Stimulated activated CD8-positive, alpha-beta memory T cell treated with anti-CD3 and anti-CD28 coated beads, Interleukin-15, amount 100 ng/mL, for 48 hours (primary cell): ENCODE data around the gene ODR4.
A peak's percentile ranks its signal among the peaks of the same experiment; 100 is the strongest.
"Not testable (repeated sequence)": the region's sequence is repeated elsewhere in the genome, so short reads cannot be mapped to it uniquely, and the experiment has no call there.

ENCODE experiments used
- DNase-seq, 2 donors: peaks; one replicate each; pipeline ENCODE4 v3.0.0-alpha.2; 2020; ENCODE audit warnings: low read depth in 2 of 2

The ODR4 gene

DNA sequence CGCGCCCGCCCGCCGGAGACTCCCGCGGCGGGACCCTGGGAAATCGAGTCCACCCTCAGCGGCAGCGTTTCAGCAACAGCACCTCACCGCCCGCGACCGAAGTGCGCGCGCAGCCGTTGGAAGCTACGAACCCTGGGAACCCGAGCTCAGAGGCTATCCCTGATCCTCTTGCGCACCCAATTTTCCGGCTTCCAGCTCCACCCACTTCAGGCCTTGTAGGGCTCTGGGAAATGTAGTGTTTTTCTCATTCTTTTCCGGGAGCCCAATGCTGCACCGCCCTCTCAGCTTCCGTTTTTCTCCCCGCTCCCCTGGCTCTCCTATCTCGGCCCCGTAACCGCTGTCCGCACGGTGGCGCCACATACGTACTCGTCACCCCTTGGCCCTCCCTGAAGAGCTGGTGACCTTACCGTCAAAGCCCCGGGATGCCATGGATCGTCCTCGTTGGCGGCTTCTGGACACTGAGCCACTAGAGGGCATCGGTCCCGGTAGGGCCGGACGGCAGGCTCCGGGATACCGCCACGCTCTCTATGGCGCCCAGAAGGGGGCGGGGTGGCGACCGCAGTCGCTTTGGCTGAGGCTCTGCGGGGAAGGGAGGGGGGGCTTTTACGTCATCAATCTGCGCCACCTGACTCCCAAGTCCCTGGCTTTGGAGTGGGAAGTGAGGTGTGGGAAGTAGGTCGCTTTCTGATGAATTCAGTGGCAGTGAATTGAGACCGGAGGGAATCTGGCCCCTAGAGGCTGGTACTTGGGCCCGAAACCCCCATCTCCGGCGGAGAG, at the start of gene ODR4, which contains the start of gene TPR:
Gene ODR4, plus strand, starts transcription at position 687 of the 777 bp plus-strand sequence. CDS start 3,948 bp downstream, outside the sequence.
Gene TPR, minus strand, starts transcription at position 102 of the 777 bp plus-strand sequence. CDS start 225 bp downstream, outside the sequence.
- peak; percentile 93 to 94 for DNase-seq

DNA sequence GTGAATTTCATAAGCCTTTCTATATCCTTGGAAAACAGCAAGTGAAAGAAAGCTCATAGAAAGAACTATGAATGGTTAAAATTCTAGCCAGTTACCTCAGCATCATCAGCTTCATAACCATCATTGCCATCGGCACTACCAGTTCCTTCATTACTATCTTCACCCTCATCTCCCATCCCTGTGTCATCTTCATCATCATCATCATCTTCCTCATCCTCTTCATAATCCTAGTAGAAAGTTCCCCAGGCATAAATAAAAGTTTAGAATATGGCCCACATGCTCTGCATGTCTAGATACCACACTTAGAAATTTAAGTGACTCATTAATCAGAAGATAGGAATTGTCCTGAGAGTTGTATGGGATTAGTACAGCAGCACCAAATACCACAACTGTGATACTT, 49.6 kb upstream of the ODR4 start:
- no peak for DNase-seq

DNA sequence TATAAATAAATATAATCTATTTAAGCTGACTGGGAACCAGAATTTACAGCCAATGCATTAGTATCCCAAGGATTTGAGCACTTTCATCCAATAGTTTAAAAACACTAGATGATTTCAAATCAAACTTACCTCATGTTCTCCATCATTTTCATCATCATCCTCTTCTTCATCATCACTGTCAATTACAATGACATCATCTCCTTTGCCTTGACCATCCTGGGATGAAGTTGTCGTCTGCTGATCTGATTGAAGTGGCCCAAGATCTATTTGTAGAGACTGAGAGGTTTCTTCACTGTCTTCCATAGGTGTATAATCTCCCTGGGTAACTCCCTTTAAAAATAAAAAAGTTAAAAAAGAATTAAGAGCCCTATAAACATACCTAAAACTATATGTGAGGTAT, 48.3 kb upstream of the ODR4 start:
- DNase-seq = no peak

DNA sequence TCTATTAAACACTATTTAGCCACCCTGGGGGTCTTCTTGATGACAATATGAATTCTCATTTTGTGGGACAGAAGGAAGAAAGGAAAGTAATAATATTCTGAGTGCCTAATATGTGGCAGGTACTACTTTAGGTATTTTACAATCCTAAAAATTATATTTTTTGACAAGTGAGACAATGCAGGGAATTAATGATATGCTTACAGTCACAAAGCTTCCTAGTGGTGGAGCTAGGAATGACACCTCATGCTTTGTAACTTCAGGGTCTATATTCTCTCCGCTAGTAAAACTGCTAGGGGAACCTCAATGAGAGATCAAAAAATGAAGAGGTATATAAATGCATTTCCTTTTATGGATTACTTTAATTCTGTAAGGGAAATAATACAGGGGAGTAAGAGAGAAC, 44.9 kb upstream of the ODR4 start:
- no peak for DNase-seq

DNA sequence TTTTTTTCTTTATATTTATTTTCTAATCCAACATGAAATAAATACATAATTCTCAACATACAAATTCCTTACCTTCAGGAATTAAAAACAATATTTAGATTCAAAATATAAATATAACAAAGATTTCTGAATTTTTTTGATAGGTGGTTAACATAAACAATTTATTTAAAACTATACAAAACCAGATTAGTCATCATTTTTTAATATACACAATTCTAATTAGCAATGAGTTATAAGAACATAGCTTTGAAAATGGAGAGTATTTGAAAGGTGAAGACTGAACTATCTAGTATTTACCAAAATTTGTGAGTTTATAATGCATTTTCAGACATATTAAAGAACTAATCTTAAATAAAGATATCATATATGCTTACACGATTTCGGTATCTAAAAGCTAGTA, 38.1 kb upstream of the ODR4 start:
- DNase-seq = no peak

DNA sequence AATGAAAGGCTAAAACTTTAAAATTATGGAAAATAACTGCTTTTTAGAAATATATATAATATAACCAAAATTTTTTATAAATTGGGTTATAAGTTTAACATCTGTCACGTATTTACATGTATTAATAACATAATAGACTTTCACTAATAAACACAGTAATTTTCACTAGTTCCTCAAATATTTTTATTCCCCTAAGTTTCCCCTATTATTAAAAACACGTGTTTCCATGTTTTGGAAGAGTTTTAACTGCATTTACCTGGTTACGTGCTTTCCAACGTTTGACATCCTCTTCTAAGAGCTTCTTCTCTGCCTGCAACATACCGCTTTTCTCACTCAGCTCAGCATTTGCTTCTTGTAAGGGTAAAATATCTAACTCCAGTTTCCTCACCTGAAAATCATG, 34.9 kb upstream of the ODR4 start:
- no peak for DNase-seq

DNA sequence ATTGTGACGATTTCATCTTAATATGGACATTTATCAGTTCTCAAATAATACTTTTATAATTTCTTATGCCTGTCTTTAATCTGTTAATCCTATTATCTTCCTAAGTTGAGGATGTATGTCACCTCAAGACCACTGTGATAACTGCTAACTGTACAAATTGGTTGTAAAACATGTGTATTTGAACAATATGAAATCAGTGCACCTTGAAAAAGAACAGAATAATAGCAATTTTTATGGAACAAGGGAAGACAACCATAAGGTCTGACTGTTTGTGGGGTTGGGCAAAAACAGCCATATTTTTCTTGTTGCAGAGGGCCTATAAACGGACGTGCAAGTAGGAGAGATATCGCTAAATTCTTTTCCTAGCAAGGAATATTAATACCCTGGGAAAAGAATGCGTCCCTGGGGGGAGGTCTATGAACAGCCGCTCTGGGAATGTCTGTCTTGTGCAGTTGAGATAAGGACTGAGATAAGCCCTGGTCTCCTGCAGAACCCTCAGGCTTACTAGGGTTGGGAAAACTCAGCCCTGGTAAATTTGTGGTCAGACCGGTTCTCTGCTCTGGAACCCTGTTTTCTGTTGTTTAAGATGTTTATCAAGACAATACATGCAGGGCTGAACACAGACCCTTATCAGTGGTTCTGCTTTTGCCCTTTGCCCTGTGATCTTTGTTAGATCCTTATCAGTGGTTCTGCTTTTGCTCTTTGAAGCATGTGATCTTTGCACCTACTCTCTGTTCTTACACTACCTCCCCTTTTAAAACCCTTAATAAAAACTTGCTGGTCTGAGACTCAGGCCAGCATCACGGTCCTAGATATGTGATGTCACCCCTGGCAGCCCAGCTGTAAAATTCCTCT, 27.6 kb upstream of the ODR4 start:
- DNase-seq = not testable (repeated sequence)

DNA sequence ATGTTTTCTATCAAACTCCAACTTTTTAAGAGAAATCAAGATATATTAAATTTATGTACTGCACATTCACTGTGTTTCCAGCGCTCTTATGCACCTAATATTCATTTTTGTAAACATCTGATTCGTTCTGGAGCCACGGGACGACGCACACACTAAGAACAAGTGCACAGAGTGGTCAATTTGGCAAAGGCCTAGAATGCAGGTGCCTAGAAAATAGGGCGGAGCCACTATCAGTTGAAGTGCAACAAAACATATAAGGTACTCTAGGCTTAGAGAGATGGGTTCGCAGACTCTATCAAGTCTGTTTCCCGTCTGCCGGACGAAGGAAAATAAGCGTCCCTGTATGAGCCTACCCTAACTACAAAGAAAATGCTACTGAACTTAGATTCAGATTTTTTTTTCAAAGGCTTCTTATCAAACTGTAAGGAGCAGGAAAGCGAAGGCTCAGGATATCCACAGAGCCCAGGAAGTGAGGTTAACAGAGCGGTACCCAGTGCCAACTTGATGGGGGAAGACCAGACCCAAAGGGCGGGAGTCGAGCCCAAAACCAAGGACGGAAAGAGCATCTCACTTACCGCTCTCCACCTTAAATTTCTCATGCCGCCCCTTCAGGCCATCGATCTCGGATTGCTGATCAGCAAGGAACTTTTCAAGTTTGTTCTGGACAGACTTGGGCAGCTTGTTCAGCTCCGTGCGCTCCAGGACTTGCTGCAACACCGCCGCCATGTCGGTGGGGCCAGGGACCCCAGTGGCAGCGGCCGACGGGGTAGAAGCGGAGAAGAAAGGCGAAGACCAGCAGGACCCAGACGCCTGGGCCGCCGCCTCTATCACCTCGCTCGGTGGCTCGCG, 1.1 kb upstream of the ODR4 start:
- peak in 1 of 2 donors; percentile 4 for DNase-seq

DNA sequence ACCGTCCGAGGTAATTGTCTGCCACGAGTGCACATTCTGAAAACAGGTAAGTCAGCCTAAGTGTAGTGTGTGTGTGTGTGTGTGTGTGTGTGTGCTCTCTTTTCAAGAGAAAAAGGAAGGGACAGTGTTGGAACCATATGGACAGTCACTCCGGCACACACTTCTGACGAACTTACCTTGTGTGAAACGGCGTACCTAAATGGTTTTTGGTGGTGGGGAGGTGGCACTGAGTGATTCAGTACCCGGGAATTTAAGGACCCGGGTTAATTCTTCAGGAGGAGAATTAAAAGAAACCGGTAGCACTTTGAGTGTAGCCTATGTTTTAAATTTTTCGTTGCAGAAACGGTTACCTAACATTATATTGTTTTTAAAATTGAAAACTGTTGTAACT, 286 bp downstream of the ODR4 start:
- no peak for DNase-seq

DNA sequence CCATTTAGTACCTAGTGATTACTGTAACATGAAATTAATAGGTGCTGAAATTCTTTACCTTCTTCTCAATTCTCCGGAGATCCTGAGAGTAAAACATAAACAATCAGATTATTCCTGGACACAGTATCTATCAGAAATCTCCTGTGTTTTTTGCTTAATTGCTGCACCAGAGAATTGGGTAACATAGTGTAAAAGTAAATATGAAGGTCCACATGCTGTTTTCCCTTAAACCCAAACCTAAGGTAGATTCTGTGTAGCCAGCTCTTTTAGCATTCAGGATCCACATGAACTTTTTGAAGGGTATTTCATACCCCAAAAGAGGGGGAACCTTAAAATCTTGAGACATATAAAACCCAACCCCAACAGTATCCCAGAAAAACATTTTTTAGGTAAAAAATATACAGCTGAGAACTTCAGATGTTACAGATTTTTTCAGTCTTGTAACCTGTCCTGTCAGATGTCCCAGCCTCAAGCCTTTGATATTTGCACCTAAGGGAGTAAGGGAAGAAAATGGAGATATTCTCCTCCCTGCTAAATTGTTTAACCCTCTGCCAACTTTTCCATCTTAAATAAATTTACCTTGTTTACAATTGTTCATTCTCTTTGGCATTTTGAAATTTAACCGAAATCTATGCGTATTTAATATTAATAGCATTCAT, 11.2 kb downstream of the ODR4 start:
- DNase-seq = no peak

DNA sequence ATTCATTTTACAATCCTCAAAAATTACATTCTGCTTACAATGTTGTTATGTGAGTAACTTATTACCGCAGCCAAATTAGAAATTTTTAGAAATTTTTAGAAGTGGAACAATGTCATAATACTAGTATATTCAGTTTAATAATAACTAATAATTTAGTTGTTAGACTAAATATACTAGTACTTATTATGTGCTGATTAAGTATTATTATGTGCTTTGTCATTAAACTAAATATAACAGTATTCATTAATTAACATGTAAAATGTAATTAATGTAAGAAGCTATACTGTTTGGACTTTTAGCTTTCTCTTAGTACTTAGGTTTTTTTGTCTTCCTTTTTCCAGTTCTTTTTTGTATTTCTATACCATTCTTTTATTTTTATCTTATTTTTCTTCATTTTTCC, 15.3 kb downstream of the ODR4 start:
- DNase-seq = no peak

DNA sequence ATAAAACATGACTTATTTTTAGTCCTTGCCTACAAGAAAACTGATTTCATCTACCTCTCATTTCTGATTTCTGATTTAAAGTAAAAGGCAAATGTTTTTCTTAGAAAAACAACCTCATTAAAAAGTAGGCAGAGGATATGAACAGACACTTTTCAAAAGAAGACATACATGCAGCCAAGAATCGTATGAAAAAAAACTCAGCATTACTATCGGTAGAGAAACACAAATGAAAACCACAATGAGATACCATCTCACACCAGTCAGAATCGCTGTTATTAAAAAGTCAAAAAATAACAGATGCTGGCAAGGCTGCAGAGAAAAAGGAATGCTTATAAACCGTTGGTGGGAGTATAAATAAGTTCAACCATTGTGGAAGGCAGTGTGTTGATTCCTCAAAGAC, 16.2 kb downstream of the ODR4 start:
- DNase-seq = no peak

DNA sequence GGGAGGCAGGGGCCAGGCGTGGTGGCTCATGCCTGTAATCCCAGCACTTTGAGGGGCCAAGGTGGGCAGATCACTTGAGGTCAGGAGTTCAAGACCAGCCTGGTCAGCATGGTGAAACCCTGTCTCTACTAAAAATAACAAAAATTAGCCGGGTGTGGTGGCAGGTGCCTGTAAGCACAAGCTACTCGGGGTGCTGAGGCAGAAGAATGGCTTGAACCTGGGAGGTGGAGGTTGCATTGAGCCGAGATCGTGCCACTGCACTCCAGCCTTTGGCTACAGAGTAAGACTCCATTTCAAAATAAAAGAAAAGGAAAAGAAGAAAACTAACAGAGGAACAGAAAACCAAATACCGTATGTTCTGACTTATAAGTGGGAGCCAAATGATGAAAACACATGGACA, 17.1 kb downstream of the ODR4 start:
- not testable (repeated sequence) for DNase-seq

DNA sequence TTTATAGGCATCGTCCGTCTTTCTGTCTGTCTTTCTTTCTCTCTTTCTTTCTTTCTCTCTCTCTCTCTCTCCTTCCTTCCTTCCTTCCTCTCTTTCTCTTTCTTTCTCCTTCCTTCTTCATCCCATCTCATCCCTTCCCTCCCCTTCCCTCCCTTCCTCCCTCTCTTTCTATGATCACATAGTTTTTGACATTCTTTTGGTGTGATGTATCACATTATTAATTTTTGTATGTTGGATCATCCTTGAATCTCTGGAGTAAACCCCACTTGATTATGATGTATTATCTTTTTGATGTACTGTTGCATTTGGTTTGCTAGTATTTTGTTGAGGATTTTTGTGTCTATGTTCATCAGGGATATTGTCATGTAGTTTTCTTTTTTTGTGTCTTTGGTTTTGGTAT, 25.8 kb downstream of the ODR4 start:
- DNase-seq = not testable (repeated sequence)

DNA sequence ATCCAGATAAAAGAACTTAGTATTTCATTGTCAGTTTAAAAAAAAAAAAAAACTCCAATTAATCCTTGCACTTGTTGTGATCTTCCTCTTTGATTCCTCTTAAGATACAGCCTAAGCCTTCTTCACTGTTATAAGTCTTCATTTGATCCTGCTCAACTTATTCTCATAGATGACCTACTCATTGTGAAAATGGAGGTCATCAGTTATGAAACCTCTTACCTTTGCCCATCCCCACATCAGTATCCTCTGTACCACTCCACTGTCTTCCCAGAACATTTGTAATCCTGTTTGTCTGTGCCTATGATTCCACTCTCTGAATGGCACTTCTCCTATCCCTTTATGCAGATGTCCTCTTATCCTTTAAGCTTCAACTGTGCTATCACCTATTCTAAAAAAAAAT, 28.0 kb downstream of the ODR4 start:
- DNase-seq = no peak

DNA sequence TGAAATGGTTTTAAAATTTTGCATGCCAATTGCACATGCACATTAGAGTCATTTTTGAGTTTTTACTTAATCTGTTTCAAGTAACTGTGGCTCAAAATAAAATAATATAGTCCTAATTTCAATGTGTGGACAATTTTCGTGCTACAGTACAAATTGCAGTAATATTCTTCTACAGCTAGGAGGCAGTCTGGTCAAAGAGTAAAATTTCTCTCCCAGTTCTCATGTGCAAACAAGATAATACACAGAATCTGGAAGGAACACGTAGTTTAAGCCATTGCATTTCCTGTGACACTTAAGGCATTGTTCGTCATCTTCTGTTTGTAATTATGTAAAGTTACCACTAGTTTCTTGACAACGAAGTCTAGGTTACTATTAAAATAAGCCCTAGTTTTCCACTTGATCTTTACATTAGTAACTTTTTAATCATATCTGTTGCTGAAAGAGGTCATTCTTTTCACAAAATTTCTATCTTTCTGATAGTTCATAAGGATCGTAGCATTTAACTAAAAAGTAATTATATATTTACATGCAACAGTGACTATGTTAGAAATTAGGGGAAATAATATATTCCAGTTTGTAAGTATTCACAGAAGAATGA, 28.9 kb downstream of the ODR4 start:
- DNase-seq = no peak

DNA sequence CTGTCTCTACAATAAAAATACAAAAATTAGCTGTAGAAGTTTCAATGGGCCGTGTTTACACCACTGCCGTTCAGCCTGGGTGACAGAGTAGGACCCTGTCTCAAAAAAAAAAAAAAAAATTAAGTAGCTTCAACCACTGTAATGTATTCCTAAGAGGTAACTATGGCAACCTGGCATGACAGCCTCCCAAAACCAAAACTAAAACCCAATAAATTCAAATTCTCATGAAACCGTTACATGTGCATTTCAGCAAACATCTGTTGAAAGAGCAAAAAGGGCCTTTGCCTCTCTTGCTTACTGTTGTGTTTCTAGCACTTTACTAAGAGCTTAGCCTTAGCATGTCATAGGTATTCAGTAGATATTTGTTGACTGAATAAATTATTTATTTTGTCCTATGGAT, 33.5 kb downstream of the ODR4 start:
- DNase-seq = no peak

DNA sequence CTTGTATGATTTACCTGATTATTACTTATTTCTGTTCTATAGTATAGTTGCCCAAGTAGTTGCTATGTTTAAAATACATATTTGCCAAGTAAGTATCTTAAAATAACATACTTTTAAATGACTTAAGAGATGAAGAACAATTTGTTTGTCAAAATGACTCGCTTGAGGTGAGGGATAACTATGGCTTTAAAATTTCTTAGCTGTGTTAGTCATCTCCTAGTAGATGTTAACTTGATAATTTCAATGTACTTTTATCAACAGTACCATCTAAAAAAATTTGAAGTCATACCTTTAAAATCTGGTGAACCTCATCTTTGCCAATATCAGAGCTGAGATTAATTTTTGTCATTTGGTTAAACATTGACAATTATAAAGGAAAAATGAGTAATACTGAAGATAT, 37.7 kb downstream of the ODR4 start:
- DNase-seq = no peak

DNA sequence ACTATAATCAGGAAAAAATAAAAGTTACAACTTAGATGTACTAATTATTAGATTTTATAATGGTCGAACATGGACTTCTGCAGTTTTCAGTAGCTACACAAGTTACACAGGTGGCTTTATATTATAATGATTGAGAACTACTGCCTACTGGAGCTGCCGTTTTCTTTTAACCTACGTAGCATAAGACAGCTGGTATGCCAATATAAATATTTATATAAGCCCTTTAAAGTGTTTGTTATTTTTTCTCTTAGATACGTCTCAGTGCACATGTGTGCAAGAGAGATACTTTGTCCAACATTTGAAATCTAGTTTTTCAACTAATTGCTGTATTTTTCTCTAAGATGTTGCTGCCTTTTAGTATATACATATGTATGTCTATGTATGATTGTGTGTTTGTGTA, 42.9 kb downstream of the ODR4 start:
- no peak for DNase-seq

DNA sequence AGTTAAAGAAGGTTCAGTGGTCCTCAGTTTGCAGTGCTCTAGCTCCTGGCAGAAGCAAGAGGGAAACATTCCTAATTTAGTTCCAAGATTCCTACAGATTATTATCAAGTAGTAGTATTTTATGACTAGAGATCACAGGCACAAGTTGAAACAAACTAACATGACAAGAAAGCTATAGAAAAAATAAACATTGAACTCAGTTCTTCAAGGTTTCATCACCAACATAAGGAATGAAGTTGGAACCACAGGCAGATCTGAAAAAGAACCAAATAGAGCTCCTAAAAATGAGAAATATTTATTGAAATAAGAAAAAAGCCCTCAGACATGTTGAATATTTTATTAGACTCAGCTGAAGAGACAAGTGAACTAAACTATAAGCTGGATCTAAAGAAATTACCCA, 44.7 kb downstream of the ODR4 start:
- DNase-seq = no peak

DNA sequence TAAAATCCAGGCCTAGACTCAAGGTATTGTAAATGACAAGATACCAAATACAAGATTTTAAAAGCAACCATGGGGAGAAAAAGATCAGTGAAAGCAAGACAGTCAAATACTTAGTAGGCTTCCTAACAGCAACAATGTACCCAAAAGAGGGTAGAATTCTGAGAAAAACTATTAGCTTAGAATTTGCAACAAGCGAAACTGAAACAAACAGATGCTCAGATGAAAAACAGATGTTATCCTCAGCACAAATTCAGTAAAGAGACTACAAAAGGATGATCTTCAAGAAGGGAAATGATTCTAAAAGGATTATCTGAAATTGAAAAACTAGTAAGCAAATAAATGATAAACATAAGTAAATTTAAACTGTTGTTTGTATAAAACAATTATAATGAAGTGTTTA, 45.3 kb downstream of the ODR4 start:
- no peak for DNase-seq
